ENCODE results near the gene KCMF1. TPM values are rescaled to one million over a fixed set of nuclear protein-coding genes. Genes with fewer than 3 reads are reported as not detected.

Gene KCMF1
- total and polyA plus RNA-seq, 2 experiments from 2014 or later: 50.8 to 63.0 TPM

DNA sequence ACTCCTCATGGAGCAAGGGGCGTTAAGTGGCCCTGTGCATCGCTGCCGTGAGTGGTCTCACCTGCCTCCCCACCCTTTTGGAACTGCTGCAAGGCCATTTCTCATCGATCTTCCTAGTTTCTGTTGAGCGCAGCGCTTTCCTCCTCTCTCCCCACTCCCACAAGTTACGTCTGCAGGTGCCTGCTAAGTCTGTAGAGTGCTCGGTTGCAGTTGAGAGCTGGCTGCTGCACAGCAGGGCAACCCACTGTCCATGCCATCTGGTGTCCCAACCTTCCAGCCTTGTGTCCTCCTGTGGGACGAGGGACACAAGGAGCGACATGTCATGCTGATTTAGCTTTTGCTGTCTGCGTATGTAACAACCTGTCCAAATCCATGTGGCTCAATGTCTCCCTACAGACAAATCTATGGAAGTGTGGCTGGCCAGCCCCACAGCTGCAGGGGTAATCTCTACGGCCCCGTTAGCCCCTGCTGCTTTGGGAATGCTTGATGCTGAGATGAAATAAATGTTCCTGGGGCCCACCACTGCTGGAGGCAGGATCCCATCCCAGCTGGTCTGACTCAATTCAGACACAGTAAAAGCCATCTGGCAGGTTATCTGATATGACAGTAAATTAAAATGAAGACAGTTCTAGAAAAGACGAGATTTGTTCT, 94.1 kb downstream of the KCMF1 start:
- DNase-seq (ENCODE audit: low spot score): no peak
- TF ChIP-seq, protein P1, sequence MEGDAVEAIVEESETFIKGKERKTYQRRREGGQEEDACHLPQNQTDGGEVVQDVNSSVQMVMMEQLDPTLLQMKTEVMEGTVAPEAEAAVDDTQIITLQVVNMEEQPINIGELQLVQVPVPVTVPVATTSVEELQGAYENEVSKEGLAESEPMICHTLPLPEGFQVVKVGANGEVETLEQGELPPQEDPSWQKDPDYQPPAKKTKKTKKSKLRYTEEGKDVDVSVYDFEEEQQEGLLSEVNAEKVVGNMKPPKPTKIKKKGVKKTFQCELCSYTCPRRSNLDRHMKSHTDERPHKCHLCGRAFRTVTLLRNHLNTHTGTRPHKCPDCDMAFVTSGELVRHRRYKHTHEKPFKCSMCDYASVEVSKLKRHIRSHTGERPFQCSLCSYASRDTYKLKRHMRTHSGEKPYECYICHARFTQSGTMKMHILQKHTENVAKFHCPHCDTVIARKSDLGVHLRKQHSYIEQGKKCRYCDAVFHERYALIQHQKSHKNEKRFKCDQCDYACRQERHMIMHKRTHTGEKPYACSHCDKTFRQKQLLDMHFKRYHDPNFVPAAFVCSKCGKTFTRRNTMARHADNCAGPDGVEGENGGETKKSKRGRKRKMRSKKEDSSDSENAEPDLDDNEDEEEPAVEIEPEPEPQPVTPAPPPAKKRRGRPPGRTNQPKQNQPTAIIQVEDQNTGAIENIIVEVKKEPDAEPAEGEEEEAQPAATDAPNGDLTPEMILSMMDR (IDR thresholded peaks at IDR 0.05; ENCODE audit: poor library complexity): no peak
- no peaks in the 10 kb centered on the region for H3K36me3 ChIP-seq (replicated peaks; ENCODE audit: insufficient read depth, low read depth)
- H3K79me2 ChIP-seq: no peaks in the 10 kb centered on the region
- H3K4me1 ChIP-seq (ENCODE audit: insufficient read depth): no peaks in the 10 kb centered on the region
- H2AFZ ChIP-seq: no peak overlapping the region
- H3K27ac ChIP-seq: no peak overlapping the region
- H3K9me3 ChIP-seq (ENCODE audit: low read depth): no peaks in the 10 kb centered on the region
- H3K4me2 ChIP-seq: no peak overlapping the region
- H3K4me3 ChIP-seq: no peak overlapping the region
- H4K20me1 ChIP-seq (ENCODE audit: insufficient read depth, poor library complexity, severe bottlenecking): no peaks in the 10 kb centered on the region
- WGBS (ENCODE audit: low lambda C conversion rate, missing lambda C conversion rate): 59% methylated on average over 14 of the region's 14 CpGs
- no peaks in the 10 kb centered on the region for H3K9me2 ChIP-seq (replicated peaks; ENCODE audit: insufficient read depth)
- H3K27me3 ChIP-seq: no peaks in the 10 kb centered on the region

DNA sequence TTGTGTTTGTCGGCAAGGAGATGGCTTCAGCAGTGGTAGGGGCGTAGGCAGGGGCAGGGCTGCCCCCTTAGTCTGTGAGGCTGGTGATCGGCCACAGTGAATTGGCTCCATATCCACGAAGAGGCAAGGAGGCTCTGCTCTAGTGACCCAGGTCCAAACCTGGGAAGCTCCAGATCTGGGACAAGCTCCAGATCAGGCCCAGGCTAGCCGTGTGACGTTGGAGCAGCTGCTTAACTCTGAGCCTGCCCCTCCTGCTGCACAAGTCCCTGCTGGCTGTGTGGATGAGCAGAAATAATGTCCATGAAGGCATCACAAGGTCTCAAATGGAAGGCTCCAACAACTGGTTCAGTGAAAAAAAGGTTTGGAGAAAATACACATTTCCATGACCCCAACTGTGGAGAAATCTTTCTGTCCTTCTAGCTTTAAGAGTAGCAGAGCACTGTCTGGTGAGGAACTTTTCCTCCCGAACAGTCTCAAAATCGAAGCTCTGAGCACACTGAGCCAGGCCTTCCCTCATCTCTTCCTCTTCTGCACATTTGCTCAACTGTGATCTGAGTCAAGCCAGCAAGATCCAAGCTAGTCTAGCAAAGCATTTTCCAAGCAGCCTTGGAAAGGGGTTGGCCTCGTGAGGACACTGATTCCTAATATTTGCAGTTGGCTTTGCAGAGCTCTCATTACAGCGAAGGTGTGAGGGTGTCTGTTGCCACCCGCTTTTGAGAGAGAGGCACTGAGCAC, 95.2 kb downstream of the KCMF1 start:
- no peaks in the 10 kb centered on the region for H3K9me2 ChIP-seq (replicated peaks; ENCODE audit: insufficient read depth)
- DNase-seq (ENCODE audit: low spot score): no peak
- no peaks in the 10 kb centered on the region for H4K20me1 ChIP-seq (ENCODE audit: insufficient read depth, poor library complexity, severe bottlenecking)
- no peaks in the 10 kb centered on the region for H3K36me3 ChIP-seq (replicated peaks; ENCODE audit: insufficient read depth, low read depth)
- no peak for TF ChIP-seq EZH2phosphoT487 (IDR thresholded peaks at IDR 0.05; ENCODE audit: low read depth, severe bottlenecking, unreplicated experiment)
- TF ChIP-seq EZH2 (IDR thresholded peaks at IDR 0.05; ENCODE audit: borderline replicate concordance): no peak
- TF ChIP-seq, protein P1 (IDR thresholded peaks at IDR 0.05; ENCODE audit: poor library complexity): no peak
- H3K4me3 ChIP-seq: no peak overlapping the region
- 78% methylated on average over 11 of the region's 11 CpGs for WGBS (ENCODE audit: low lambda C conversion rate, missing lambda C conversion rate)
- no peaks in the 10 kb centered on the region for H3K9me3 ChIP-seq (ENCODE audit: low read depth)
- H2AFZ ChIP-seq: no peak overlapping the region
- no peaks in the 10 kb centered on the region for H3K4me1 ChIP-seq (ENCODE audit: insufficient read depth)
- H3K4me2 ChIP-seq: peak overlapping the region; percentile 72
- no peaks in the 10 kb centered on the region for H3K79me2 ChIP-seq
- no peak overlapping the region for H3K27ac ChIP-seq
- H3K27me3 ChIP-seq: no peaks in the 10 kb centered on the region

DNA sequence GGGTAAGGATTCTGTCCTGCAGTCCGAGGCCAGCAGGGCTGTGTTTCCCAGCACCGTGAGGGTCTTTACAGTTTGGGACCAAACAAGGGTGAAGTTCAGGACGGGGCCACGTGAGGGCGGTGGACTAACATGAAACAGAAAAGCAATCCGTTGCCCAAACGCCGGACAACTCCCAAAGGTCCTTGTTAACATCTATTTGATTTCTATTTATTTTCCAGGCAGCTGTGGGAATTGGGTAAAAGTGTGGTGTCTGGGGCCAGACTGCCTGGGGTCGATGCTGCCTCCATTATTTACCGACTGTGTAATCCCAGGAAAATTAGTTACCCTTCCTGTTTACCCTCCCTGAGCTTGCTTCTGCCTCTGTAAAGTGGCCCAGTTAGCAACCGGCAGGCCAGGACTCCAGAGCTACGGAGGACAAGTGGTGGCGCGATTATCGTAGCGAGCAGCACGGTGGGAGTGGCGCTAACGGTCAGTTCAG, 96.0 kb downstream of the KCMF1 start:
- Histone ChIP-seq H3K79me2 (no peaks in the 10 kb centered on the region), H3K4me3 (no peak overlapping the region), H3K27ac (no peak overlapping the region), H3K27me3 (no peaks in the 10 kb centered on the region), H4K20me1 (ENCODE audit: insufficient read depth, poor library complexity, severe bottlenecking) (no peaks in the 10 kb centered on the region), H3K4me2 (peak overlapping the region; percentile 72), H3K4me1 (ENCODE audit: insufficient read depth) (no peaks in the 10 kb centered on the region), H3K36me3 (replicated peaks; ENCODE audit: insufficient read depth, low read depth) (no peaks in the 10 kb centered on the region), H2AFZ (peak overlapping the region; percentile 39), H3K9me3 (ENCODE audit: low read depth) (no peaks in the 10 kb centered on the region), H3K9me2 (replicated peaks; ENCODE audit: insufficient read depth) (no peaks in the 10 kb centered on the region)
- DNase-seq (ENCODE audit: low spot score): peak; percentile 86
- TF ChIP-seq EZH2phosphoT487 (IDR thresholded peaks at IDR 0.05; ENCODE audit: low read depth, severe bottlenecking, unreplicated experiment) (no peak), EZH2 (IDR thresholded peaks at IDR 0.05; ENCODE audit: borderline replicate concordance) (no peak)
- TF ChIP-seq, protein P1 (IDR thresholded peaks at IDR 0.05; ENCODE audit: poor library complexity): peak; percentile 80
- 4% methylated on average over 19 of the region's 19 CpGs for WGBS (ENCODE audit: low lambda C conversion rate, missing lambda C conversion rate)

Measured in hepatocyte (in vitro differentiated cells).